Body of pancreas (tissue), 4 donors: ENCODE results near the gene CDC45.

ENCODE experiments used
- CTCF ChIP-seq, 7 experiments: fragments of 450-650 bp in 4 of 7; fragments of 200-600 bp in 3 of 7; sonication (generic) in 3 of 7; IDR thresholded peaks; one replicate each; pipeline ENCODE4 v1.5.1; 2016 to 2019; ENCODE audit warnings: antibody characterized with exemption in 7 of 7
- POLR2A ChIP-seq, 3 donors: fragments of 450-650 bp; IDR thresholded peaks; one replicate each; pipeline ENCODE4 v1.6.1; 2016; ENCODE audit warnings: antibody characterized with exemption in 3 of 3, mild to moderate bottlenecking in 2 of 3

- no peak for TF ChIP-seq CTCF (IDR thresholded peaks at IDR 0.05)
- TF ChIP-seq POLR2A (IDR thresholded peaks at IDR 0.05): no peak
These were observed 50.1 kb downstream of the CDC45 start for GRCh38 chr22:19529811-19530210.
